ENCODE measurements around the gene AHCYL2. TPM values are rescaled to one million over a fixed set of nuclear protein-coding genes. Genes with fewer than 3 reads are reported as not detected.
A peak's percentile ranks its signal among the peaks of the same experiment; 100 is the strongest.

AHCYL2 gene
- 10 to 100 TPM in 1 of 2 experiments, 1 to 10 TPM in 1; 10.0 to 12.1 TPM for total RNA-seq

DNA sequence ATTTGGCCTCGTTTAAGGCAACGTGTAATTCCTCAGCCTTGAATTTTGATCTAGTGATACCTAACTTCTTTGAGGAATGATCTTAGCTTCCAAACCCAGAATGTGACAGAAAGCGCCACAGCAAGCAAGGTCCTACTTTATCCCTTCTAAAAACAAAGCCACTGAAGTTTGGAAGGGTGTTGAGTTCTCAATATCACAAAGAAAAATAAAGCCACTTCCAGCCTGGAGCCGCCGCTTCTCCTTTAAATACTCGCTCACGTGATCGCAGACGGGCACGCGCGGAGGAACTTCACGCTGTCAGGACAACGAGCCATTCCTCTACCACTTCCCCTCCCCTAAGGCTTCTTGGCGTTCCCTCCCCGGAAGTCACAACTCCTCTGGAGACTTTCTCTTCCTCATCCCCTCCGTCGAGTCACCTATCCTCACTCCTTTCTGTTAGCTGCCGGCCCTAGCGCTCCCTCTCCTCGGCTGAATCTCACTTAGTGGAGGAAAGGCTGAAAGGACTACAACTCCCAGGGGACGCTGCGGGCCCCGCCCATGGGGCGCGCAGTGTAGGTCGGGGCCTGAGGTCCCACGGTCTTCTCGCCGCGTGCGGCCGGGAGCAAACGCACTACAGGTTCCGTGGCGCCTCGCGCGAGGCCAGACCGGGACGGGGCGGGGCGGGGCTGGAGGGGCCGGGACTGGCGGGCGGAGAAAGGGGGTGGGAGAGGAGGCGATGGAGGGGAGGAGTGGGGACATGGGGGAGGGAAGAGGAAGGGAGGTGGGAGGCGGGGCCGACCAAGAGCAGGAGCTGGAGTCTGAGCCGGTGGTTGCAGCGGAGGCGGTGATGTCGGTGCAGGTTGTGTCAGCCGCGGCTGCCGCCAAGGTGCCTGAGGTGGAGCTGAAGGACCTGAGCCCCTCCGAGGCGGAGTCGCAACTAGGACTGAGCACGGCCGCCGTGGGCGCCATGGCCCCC lies at the start of gene AHCYL2:
Gene AHCYL2, plus strand, starts transcription at position 780 of the 955 bp plus-strand sequence.
- Mint-ChIP-seq H3K36me3 (no peaks in the 10 kb centered on the region), H3K9me3 (no peaks in the 10 kb centered on the region), H3K27me3 (peaks cover 2% of the 10 kb centered on the region), H3K4me1 (peaks cover 29% of the 10 kb centered on the region), H3K27ac (peak within 1 kb of the TSS; percentile 97), H3K4me3 (peak within 1 kb of the TSS; percentile 95)
- DNase-seq (peak; percentile 95), ATAC-seq (ENCODE audit: low read depth) (peak; percentile 95)
- POLR2A ChIA-PET, result interaction anchor here (0.9 to 1.4 kb wide), 4 partner anchors 35 to 387 kb away, joined by 3 to 6 read pairs (median 4); partner anchors contain the start of gene NRF1

DNA sequence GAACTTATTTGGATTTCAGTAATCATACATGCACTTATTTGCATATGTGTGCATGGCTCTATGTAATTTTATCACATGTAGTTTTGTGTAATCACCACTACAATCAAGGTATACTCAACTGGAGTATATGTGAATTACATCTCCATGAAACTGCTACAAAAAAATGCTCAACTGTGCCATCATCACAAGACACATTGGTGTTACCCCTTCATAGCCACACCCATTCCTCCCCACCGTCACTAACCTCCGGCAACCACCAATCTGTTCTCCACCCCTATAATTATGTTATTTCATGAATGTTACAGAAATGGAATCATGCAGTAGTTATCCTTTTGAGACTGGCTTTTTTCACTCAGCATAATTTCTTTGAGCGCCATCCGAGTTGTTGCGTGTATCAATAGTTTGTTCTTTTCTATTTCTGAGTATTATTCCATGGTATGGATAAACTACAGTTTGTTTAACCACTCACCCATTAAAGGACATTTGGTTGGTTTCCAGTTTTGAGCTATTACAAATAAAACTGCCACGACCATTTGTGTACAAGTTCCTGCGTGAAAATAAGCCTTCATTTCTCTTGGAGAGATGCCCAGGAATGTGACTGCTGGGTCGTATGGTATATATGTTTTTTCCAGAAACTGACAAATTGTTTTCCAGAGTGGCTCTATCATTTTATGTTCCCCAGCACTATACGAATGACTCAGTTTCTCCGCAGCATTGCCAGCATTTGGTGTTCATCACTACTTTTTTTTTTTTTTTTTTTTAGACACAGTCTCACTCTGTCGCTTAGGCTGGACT lies 47.7 kb upstream of the AHCYL2 start:
- H3K4me1 Mint-ChIP-seq, result no peaks in the 10 kb centered on the region
- H3K27me3 Mint-ChIP-seq, result peaks cover 26% of the 10 kb centered on the region
- POLR2A ChIA-PET, result no interaction called here
- H3K27ac Mint-ChIP-seq, result no peak overlapping the region
- H3K4me3 Mint-ChIP-seq, result no peak overlapping the region
- no peaks in the 10 kb centered on the region for H3K9me3 Mint-ChIP-seq
- no peaks in the 10 kb centered on the region for H3K36me3 Mint-ChIP-seq
- ATAC-seq (ENCODE audit: low read depth) (no peak), DNase-seq (no peak)

DNA sequence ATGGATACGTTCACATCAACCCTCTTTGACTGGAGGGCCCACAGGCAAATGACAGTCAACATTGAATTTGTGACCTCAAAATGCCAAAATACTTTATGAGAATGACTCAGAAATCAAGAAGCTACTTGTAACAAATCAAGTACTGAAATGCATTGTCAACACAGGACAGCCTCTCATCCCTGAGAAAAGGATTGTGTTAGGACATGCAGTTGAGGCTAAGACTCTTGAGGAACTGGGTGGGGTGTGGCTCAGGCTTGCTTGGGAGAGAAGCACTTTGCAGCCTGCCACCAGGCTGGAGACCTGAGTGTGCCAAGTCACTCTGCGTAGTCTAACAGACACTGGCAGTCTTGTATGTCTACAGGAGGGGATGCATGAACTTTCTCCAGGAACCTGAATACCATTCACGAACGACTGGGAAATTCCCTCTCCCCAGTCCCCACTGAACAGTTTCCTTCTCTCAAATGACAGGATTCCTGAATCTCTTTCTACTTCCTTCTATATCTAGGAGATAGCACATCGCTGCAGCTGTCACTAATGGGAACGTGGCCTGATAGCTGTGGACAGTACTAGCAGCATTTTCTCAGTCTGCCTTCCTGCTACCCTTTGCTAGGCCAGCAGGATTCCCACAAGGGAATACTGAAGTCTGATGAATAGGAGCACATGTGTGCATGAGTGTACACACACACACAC lies 39.7 kb upstream of the AHCYL2 start:
- Mint-ChIP-seq H3K27ac (no peak overlapping the region), H3K4me3 (no peak overlapping the region), H3K4me1 (peaks cover 11% of the 10 kb centered on the region), H3K36me3 (no peaks in the 10 kb centered on the region), H3K9me3 (no peaks in the 10 kb centered on the region), H3K27me3 (peaks cover 44% of the 10 kb centered on the region)
- ATAC-seq (ENCODE audit: low read depth) (no peak), DNase-seq (no peak)
- POLR2A ChIA-PET, result no interaction called here

DNA sequence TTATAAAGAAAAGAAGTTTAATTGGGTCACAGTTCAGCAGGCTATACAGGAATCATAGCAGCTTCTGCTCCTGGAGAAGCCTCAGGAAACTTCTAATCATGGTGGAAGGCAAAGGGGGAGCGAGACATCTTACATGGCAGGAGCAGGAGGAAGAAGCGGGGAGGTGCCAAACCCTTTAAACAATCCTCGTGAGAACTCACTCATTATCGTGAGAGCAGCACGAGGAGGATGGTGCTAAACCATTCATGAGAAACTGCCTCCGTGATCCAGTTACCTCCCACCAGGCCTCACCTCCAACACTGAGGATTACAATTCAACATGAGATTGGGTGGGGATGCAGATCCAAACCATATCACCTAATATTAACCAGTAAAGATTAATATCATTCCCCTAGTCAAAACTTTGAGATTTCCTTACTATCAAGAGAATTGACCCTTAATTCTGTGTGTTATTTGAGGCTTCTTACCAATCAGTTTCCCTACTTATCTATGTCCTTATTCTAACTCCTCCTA lies 38.0 kb upstream of the AHCYL2 start:
- Mint-ChIP-seq H3K36me3 (no peaks in the 10 kb centered on the region), H3K27ac (no peak overlapping the region), H3K4me1 (peaks cover 11% of the 10 kb centered on the region), H3K27me3 (peaks cover 53% of the 10 kb centered on the region), H3K4me3 (no peak overlapping the region), H3K9me3 (no peaks in the 10 kb centered on the region)
- DNase-seq (no peak), ATAC-seq (ENCODE audit: low read depth) (no peak)
- POLR2A ChIA-PET, result no interaction called here

DNA sequence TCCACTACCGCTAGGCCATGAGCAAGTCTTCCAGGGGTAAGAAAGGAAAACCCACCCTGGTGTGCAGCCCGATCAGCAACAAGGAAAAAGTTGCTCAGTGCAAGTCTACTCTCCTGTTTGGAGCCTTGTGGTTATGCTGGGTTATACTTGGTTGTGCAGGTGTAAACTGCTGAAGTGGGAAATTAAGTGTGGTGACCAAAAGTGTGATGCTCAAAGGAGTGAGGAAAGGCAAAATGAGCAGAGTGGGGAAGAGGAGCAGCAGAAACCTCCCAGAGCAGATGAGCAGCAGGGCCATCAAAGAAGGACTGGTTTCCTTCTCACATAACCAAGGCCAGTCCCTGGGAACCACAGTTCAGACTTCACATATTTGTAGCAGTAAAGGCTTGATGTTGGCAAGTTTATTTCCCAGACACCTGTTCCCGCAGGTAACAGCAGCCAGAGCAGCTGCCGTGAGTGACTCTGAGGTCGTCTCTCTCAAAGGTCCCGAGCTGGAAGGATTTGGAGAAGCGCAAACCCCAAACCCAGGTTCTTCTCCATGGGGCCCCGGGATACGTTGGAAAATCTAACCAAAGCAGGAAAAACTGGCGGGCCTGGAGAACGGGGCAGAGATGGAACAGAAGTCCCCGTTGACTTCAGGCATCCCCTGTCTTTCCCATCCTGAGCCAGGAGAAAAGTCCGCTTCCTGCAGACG lies 37.0 kb upstream of the AHCYL2 start:
- no peaks in the 10 kb centered on the region for H3K9me3 Mint-ChIP-seq
- peak overlapping the region; percentile 60 for H3K4me3 Mint-ChIP-seq
- no peak overlapping the region for H3K27ac Mint-ChIP-seq
- DNase-seq (no peak), ATAC-seq (ENCODE audit: low read depth) (no peak)
- peaks cover 11% of the 10 kb centered on the region for H3K4me1 Mint-ChIP-seq
- no peaks in the 10 kb centered on the region for H3K36me3 Mint-ChIP-seq
- POLR2A ChIA-PET, result no interaction called here
- peaks cover 62% of the 10 kb centered on the region for H3K27me3 Mint-ChIP-seq

DNA sequence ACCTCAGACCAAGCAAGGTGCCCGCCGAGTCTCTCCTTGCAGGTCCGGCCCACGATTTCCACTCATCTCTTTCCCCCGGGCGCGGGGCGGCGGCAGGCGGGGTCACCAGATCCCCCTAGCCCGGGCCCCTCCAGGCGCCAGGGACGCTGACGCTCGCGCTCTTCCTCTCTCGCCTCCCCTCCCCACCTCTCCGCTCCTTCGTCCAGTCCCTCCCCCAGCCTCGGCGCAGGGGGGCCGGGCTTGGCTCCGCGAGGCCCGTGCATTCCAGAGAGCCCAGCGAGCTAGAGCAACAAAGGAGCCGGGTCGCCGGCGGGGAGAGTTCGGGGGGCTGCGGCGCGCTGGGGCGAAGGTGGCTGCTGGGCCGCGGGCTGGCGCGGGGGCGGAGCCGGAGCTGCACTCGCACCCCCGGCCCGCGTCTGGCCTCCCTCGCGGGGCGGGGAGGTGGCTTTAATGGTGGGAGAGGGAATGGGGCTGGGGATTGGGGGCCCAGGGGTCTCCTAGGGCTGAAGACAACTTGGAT lies 36.4 kb upstream of the AHCYL2 start, which contains the start of gene SMO:
Gene SMO, plus strand, starts transcription at position 262 of the 520 bp plus-strand sequence. CDS start 519 bp downstream, outside the sequence.
- peaks cover 11% of the 10 kb centered on the region for H3K4me1 Mint-ChIP-seq
- no peak within 1 kb of the TSS for H3K27ac Mint-ChIP-seq
- H3K36me3 Mint-ChIP-seq, result no peaks in the 10 kb centered on the region
- H3K4me3 Mint-ChIP-seq, result peak within 1 kb of the TSS; percentile 69
- peak; percentile 51 for DNase-seq
- POLR2A ChIA-PET, result no interaction called here
- H3K27me3 Mint-ChIP-seq, result peaks cover 62% of the 10 kb centered on the region
- H3K9me3 Mint-ChIP-seq, result no peaks in the 10 kb centered on the region
- ATAC-seq (ENCODE audit: low read depth), result peak; percentile 48

DNA sequence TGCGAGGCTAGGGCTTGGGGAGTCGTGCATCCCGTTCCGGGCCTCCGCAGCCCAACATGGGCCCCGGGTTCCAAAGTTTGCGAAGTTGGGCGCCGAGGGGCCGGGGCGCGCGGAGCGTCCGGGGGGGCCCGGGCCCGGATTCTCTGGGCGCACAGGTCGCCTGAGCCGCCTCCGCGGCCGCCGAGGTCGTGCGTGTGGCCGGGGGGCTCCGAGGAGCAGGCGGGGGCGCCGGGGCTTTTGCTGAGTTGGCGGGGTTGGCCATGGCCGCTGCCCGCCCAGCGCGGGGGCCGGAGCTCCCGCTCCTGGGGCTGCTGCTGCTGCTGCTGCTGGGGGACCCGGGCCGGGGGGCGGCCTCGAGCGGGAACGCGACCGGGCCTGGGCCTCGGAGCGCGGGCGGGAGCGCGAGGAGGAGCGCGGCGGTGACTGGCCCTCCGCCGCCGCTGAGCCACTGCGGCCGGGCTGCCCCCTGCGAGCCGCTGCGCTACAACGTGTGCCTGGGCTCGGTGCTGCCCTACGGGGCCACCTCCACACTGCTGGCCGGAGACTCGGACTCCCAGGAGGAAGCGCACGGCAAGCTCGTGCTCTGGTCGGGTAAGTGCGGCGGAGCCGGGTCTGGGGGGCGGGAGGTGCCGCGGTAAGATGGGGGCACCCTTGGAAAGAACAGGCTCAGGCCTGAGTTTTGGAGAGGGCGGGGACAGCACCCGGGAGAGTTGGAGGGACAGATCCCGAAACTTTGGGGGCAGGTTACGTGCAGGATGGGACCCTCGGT lies 35.8 kb upstream of the AHCYL2 start:
- peaks cover 62% of the 10 kb centered on the region for H3K27me3 Mint-ChIP-seq
- POLR2A ChIA-PET, result no interaction called here
- no peak overlapping the region for H3K27ac Mint-ChIP-seq
- peak overlapping the region; percentile 69 for H3K4me3 Mint-ChIP-seq
- H3K4me1 Mint-ChIP-seq, result peaks cover 11% of the 10 kb centered on the region
- DNase-seq, result no peak
- peak; percentile 44 for ATAC-seq (ENCODE audit: low read depth)
- H3K36me3 Mint-ChIP-seq, result no peaks in the 10 kb centered on the region
- no peaks in the 10 kb centered on the region for H3K9me3 Mint-ChIP-seq

DNA sequence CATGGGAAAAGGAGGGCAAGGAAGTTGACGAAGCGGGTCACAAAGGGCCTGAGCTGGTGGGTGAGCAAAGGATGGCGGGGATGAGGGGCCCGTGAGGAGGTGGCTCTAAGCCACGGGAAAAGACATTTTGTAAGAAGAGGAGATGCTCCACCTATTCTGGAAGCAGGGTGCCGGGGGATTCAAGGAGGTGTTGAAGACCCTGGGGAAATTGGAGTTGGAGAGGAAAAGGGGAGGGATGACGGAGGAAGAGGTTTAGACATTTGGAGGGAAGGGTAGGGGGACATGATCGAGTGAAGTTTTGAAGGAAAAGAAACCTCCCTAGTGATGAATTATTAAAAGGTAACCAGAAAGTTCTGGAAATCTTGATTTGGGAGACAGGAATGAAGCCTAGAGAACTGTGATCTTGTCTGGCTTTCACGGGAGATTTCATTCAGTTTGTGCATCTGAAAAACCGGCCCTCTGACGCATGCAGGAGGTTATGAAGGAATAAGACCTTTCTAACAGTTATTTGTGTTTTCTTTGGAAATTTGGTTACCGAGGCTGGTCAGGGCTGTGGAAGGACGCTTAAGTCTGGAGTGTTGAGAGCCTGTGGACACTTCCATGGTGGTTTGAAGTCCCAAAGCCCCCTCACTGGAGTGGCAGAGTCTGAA lies 35.0 kb upstream of the AHCYL2 start:
- DNase-seq, result no peak

DNA sequence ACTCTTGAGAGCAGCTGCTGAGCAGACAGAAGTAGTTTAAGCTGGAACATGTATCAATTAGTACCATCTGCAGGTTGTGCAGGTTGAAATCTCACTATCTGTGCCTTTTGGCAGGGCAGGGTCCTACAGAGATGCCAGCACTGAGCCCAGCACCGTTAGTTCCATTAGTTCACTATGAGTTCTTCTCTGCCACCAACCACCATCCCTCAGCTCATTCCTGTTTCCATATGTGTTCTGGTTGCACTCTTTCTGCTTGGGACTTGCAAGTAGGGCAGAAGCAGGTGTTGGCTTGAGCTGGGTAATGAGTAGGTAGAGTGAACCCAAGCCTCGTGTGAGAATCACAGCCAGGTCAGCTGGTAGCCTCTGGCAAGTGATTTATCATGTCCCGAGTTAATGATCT lies 33.6 kb upstream of the AHCYL2 start:
- Mint-ChIP-seq H3K4me3 (no peak overlapping the region), H3K27me3 (peaks cover 55% of the 10 kb centered on the region)
- POLR2A ChIA-PET, result no interaction called here

More for the DNA sequence above, 35.0 kb upstream of the AHCYL2 start:
- no peak overlapping the region for H3K27ac Mint-ChIP-seq
- H3K36me3 Mint-ChIP-seq, result no peaks in the 10 kb centered on the region
- peaks cover 11% of the 10 kb centered on the region for H3K4me1 Mint-ChIP-seq
- no peaks in the 10 kb centered on the region for H3K9me3 Mint-ChIP-seq
- no peak for ATAC-seq (ENCODE audit: low read depth)
- peaks cover 62% of the 10 kb centered on the region for H3K27me3 Mint-ChIP-seq
- peak overlapping the region; percentile 69 for H3K4me3 Mint-ChIP-seq
- POLR2A ChIA-PET, result no interaction called here

DNA sequence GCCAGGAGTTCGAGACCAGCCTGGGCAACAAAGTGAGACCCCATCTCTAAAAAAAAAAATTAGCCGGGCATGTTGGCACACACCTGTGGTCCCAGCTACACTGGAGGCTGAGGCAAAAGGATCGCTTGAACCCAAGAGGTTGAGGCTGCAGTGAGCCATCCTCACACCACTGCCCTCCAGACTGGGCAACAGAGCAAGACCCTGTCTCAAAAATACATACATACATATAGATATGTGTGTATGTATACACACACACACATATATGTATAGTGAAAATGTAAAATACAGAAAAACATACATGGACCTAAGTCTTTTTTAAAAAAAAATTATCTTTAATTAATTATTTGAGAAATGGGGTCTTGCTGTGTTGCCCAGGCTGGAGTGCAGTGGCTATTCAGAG lies 30.9 kb upstream of the AHCYL2 start:
- Mint-ChIP-seq H3K4me3 (no peak overlapping the region), H3K9me3 (no peaks in the 10 kb centered on the region), H3K27me3 (peaks cover 43% of the 10 kb centered on the region), H3K36me3 (no peaks in the 10 kb centered on the region), H3K4me1 (peaks cover 7% of the 10 kb centered on the region), H3K27ac (no peak overlapping the region)
- DNase-seq, result no peak
- POLR2A ChIA-PET, result interaction anchor here (0.6 kb wide), 1 partner anchor 673 kb away, joined by 3 read pairs; no protein-coding TSS in a partner anchor
- no peak for ATAC-seq (ENCODE audit: low read depth)

More for the DNA sequence above, 33.6 kb upstream of the AHCYL2 start:
- DNase-seq (no peak), ATAC-seq (ENCODE audit: low read depth) (no peak)
- Mint-ChIP-seq H3K4me1 (peaks cover 11% of the 10 kb centered on the region), H3K36me3 (no peaks in the 10 kb centered on the region), H3K27ac (no peak overlapping the region), H3K9me3 (no peaks in the 10 kb centered on the region)

DNA sequence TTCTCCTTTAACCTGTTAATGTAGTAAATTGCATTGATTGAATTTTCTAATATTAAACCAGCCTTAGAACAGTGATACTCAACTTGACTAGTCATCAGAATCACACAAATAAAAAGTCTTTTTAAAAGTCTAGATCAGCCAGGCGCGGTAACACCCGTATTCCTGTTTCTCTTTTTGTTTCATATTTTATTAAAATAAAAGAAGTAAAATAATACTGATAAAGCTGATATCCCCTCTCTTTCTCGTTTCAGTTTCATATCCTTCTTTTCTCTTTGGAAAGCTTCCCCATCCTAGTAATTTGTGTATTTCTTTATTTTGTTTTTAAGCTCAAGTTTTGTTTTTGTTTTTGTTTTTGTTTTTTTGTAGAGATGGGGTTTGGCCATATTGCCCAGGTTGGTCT lies 27.1 kb upstream of the AHCYL2 start:
- Mint-ChIP-seq H3K27me3 (peaks cover 10% of the 10 kb centered on the region), H3K4me3 (no peak overlapping the region), H3K9me3 (no peaks in the 10 kb centered on the region), H3K36me3 (no peaks in the 10 kb centered on the region), H3K4me1 (no peaks in the 10 kb centered on the region), H3K27ac (no peak overlapping the region)
- POLR2A ChIA-PET, result no interaction called here
- DNase-seq (no peak), ATAC-seq (ENCODE audit: low read depth) (no peak)
